ENCODE results near the gene RBPJL.

RBPJL gene

GRCh38 chr20:45354423-45355208, 48.0 kb downstream of the RBPJL start:
- Histone ChIP-seq H3K9me3 (ENCODE audit: control insufficient read depth, insufficient read depth, low read depth, low read length) (no peaks in the 10 kb centered on the region), H3K4me1 (ENCODE audit: control insufficient read depth, insufficient read depth, low read length) (peaks cover 17% of the 10 kb centered on the region), H3K9ac (ENCODE audit: low read length) (no peak overlapping the region), H3K27me3 (ENCODE audit: control insufficient read depth, insufficient read depth, low read length) (no peaks in the 10 kb centered on the region), H3K36me3 (ENCODE audit: control insufficient read depth, insufficient read depth, low read length) (no peaks in the 10 kb centered on the region), H3K27ac (ENCODE audit: low read depth, low read length) (no peak overlapping the region), H3K4me3 (ENCODE audit: low read depth, low read length) (no peak overlapping the region)

- Histone ChIP-seq H3K9me3 (ENCODE audit: control insufficient read depth, insufficient read depth, low read depth, low read length) (no peaks in the 10 kb centered on the region), H3K4me3 (ENCODE audit: low read depth, low read length) (no peak overlapping the region), H3K36me3 (ENCODE audit: control insufficient read depth, insufficient read depth, low read length) (no peaks in the 10 kb centered on the region), H3K27ac (ENCODE audit: low read depth, low read length) (no peak overlapping the region), H3K27me3 (ENCODE audit: control insufficient read depth, insufficient read depth, low read length) (no peaks in the 10 kb centered on the region), H3K4me1 (ENCODE audit: control insufficient read depth, insufficient read depth, low read length) (peaks cover 17% of the 10 kb centered on the region), H3K9ac (ENCODE audit: low read length) (no peak overlapping the region)
Observed at GRCh38 chr20:45355209-45356084, 48.8 kb downstream of the RBPJL start.

GRCh38 chr20:45358282-45359068, 51.8 kb downstream of the RBPJL start:
- Histone ChIP-seq H3K27me3 (ENCODE audit: control insufficient read depth, insufficient read depth, low read length) (no peaks in the 10 kb centered on the region), H3K9ac (ENCODE audit: low read length) (no peak overlapping the region), H3K36me3 (ENCODE audit: control insufficient read depth, insufficient read depth, low read length) (no peaks in the 10 kb centered on the region), H3K4me1 (ENCODE audit: control insufficient read depth, insufficient read depth, low read length) (peaks cover 15% of the 10 kb centered on the region), H3K9me3 (ENCODE audit: control insufficient read depth, insufficient read depth, low read depth, low read length) (no peaks in the 10 kb centered on the region), H3K4me3 (ENCODE audit: low read depth, low read length) (no peak overlapping the region), H3K27ac (ENCODE audit: low read depth, low read length) (no peak overlapping the region)

- H3K4me3 ChIP-seq (ENCODE audit: low read depth, low read length), result no peak overlapping the region
- no peaks in the 10 kb centered on the region for H3K27me3 ChIP-seq (ENCODE audit: control insufficient read depth, insufficient read depth, low read length)
- H3K27ac ChIP-seq (ENCODE audit: low read depth, low read length), result no peak overlapping the region
- H3K36me3 ChIP-seq (ENCODE audit: control insufficient read depth, insufficient read depth, low read length), result no peaks in the 10 kb centered on the region
- H3K4me1 ChIP-seq (ENCODE audit: control insufficient read depth, insufficient read depth, low read length), result peaks cover 13% of the 10 kb centered on the region
- H3K9me3 ChIP-seq (ENCODE audit: control insufficient read depth, insufficient read depth, low read depth, low read length), result no peaks in the 10 kb centered on the region
- H3K9ac ChIP-seq (ENCODE audit: low read length), result no peak overlapping the region
Observed at GRCh38 chr20:45359069-45359405, 52.4 kb downstream of the RBPJL start.

GRCh38 chr20:45359406-45360148, 52.9 kb downstream of the RBPJL start:
- no peaks in the 10 kb centered on the region for H3K9me3 ChIP-seq (ENCODE audit: control insufficient read depth, insufficient read depth, low read depth, low read length)
- H3K36me3 ChIP-seq (ENCODE audit: control insufficient read depth, insufficient read depth, low read length), result no peaks in the 10 kb centered on the region
- no peak overlapping the region for H3K4me3 ChIP-seq (ENCODE audit: low read depth, low read length)
- no peak overlapping the region for H3K9ac ChIP-seq (ENCODE audit: low read length)
- no peak overlapping the region for H3K27ac ChIP-seq (ENCODE audit: low read depth, low read length)
- H3K27me3 ChIP-seq (ENCODE audit: control insufficient read depth, insufficient read depth, low read length), result no peaks in the 10 kb centered on the region
- peaks cover 13% of the 10 kb centered on the region for H3K4me1 ChIP-seq (ENCODE audit: control insufficient read depth, insufficient read depth, low read length)

GRCh38 chr20:45361793-45362192, 55.2 kb downstream of the RBPJL start:
- Histone ChIP-seq H3K4me1 (ENCODE audit: control insufficient read depth, insufficient read depth, low read length) (peaks cover 13% of the 10 kb centered on the region), H3K4me3 (ENCODE audit: low read depth, low read length) (no peak overlapping the region), H3K36me3 (ENCODE audit: control insufficient read depth, insufficient read depth, low read length) (peaks cover 12% of the 10 kb centered on the region), H3K27ac (ENCODE audit: low read depth, low read length) (no peak overlapping the region), H3K9ac (ENCODE audit: low read length) (no peak overlapping the region), H3K9me3 (ENCODE audit: control insufficient read depth, insufficient read depth, low read depth, low read length) (no peaks in the 10 kb centered on the region), H3K27me3 (ENCODE audit: control insufficient read depth, insufficient read depth, low read length) (no peaks in the 10 kb centered on the region)

- H3K9ac ChIP-seq (ENCODE audit: low read length), result peak within 1 kb of the TSS; percentile 90
- no peaks in the 10 kb centered on the region for H3K27me3 ChIP-seq (ENCODE audit: control insufficient read depth, insufficient read depth, low read length)
- H3K9me3 ChIP-seq (ENCODE audit: control insufficient read depth, insufficient read depth, low read depth, low read length), result no peaks in the 10 kb centered on the region
- H3K4me1 ChIP-seq (ENCODE audit: control insufficient read depth, insufficient read depth, low read length), result peaks cover 13% of the 10 kb centered on the region
- peak within 1 kb of the TSS; percentile 87 for H3K4me3 ChIP-seq (ENCODE audit: low read depth, low read length)
- peaks cover 22% of the 10 kb centered on the region for H3K36me3 ChIP-seq (ENCODE audit: control insufficient read depth, insufficient read depth, low read length)
- peak within 1 kb of the TSS; percentile 72; the same call in 1 of the 2 replicates for H3K27ac ChIP-seq (ENCODE audit: low read depth, low read length)
Observed at GRCh38 chr20:45362804-45363610, 56.4 kb downstream of the RBPJL start, which contains the start of gene SYS1. Gene SYS1, plus strand, starts transcription at chr20:45363156. Its CDS starts 376 bp downstream, at chr20:45363532.

GRCh38 chr20:45363611-45364492, 57.2 kb downstream of the RBPJL start:
- Histone ChIP-seq H3K9ac (ENCODE audit: low read length) (peak overlapping the region; percentile 90), H3K4me1 (ENCODE audit: control insufficient read depth, insufficient read depth, low read length) (peaks cover 4% of the 10 kb centered on the region; the same call in 1 of the 2 replicates), H3K27ac (ENCODE audit: low read depth, low read length) (no peak overlapping the region), H3K9me3 (ENCODE audit: control insufficient read depth, insufficient read depth, low read depth, low read length) (no peaks in the 10 kb centered on the region), H3K36me3 (ENCODE audit: control insufficient read depth, insufficient read depth, low read length) (peaks cover 27% of the 10 kb centered on the region), H3K4me3 (ENCODE audit: low read depth, low read length) (peak overlapping the region; percentile 87), H3K27me3 (ENCODE audit: control insufficient read depth, insufficient read depth, low read length) (no peaks in the 10 kb centered on the region)

- Histone ChIP-seq H3K9me3 (ENCODE audit: control insufficient read depth, insufficient read depth, low read depth, low read length) (no peaks in the 10 kb centered on the region), H3K4me1 (ENCODE audit: control insufficient read depth, insufficient read depth, low read length) (no peaks in the 10 kb centered on the region), H3K4me3 (ENCODE audit: low read depth, low read length) (no peak overlapping the region), H3K27ac (ENCODE audit: low read depth, low read length) (no peak overlapping the region), H3K9ac (ENCODE audit: low read length) (no peak overlapping the region), H3K36me3 (ENCODE audit: control insufficient read depth, insufficient read depth, low read length) (peaks cover 27% of the 10 kb centered on the region), H3K27me3 (ENCODE audit: control insufficient read depth, insufficient read depth, low read length) (no peaks in the 10 kb centered on the region)
Observed at GRCh38 chr20:45365444-45365970, 58.9 kb downstream of the RBPJL start.

Data from HUES6 (cell line).